ENCODE data around the gene IL15.

DNA sequence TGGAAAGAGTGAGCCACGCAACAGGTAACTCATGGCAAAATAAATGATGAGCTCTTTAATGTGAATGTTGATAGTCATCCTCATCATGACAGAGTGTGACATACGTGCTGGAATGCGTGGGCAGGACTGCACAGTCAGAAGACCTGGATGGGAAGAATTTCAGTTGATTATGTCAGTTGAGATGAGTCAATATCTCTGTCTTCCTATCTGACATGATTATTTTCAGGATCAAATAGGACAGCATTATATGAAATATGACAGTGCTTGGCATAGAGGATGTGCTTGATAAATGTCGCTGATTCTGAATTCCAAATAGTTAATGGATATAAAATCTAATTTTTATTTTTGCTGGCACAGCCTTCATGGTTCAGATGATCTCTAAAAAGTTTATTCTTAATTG, 95.1 kb downstream of the IL15 start:
- TF ChIP-seq EZH2phosphoT487 (IDR thresholded peaks at IDR 0.05; ENCODE audit: insufficient read depth, low read depth) (no peak), EZH2 (IDR thresholded peaks at IDR 0.05; ENCODE audit: insufficient read depth, poor library complexity, severe bottlenecking) (no peak)

Data from GM23248 (cell line).